Activated CD4-positive, alpha-beta T cell treated with anti-CD3 and anti-CD28 coated beads, Interleukin-2, amount 50 U/mL, for 24 hours (primary cell): ENCODE measurements around the gene CYB561A3.

Source experiments
- DNase-seq, 2 donors: peaks; one replicate each; pipeline ENCODE4 v3.0.0-alpha.2; 2020; ENCODE audit warnings: low read depth in 1 of 2, low spot score in 1 of 2

Gene CYB561A3

GRCh38 chr11:61345954-61346843, 15.5 kb downstream of the CYB561A3 start:
- DNase-seq = no peak

- DNase-seq = no peak
These were observed 16.5 kb downstream of the CYB561A3 start for GRCh38 chr11:61345170-61345610.

DNA sequence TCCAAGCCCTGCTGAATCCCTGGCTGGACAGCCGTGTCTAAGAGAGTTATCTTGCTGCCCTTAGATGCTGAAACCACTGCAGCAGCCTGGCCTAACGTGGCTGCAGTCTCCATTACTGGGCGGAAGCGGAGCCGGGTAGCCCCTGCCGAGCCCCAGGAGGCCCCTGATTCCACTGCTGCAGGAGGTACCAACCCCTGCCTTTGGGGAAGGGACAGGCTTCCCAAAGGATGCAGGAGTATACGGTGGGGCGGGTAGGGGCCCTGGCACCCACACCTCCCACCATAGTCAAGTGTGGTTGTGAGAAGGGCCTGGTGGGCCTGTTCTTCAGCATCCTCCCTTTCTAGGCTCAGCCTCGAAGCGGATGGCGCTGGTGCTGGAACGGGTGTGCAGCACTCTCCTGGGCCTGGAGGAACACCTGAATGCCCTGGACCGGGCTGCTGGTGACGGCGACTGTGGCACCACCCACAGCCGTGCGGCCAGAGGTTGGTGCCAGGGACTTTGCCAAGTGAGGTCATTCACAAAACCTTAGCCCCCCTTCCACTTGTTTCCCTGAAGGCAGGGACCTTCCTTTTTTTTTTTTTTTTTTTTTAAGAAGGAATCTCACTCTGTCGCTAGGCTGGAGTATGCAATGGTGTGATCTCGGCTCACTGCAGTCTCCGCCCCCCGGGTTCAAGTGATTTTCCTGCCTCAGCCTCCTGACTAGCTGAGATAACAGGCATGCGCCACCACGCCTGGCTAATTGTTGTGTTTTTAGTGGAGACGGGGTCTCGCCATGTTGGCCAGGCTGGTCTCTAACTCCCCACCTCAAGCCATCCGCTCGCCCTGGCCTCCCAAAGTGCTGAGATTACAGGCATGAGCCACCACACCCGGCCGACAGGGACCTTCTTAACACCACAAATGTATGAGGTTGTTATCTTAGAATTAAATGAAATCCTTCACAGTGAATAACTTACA, 17.6 kb downstream of the CYB561A3 start:
- DNase-seq = no peak

- no peak for DNase-seq
These were observed 19.4 kb downstream of the CYB561A3 start for GRCh38 chr11:61342207-61342803.

DNA sequence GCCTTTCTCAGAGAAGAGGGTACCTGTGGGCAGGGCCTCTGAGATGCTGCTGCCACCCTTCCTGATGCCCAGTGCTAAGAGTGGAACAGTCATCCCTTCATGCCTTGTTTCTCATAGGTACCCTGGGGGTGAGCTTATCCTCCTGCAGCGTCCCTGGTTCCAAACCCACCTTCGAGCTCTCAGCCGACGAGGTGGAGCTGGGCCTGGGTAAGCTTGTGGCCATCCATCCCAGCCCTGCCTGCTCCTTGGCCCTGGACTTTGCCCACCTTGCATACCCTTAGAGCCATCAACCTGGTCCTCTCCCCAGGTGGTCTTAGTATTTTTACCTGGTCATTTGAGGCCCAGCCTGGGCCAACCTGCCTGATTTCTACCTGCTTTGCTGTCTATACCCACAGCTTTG, 20.0 kb downstream of the CYB561A3 start:
- DNase-seq = no peak

- DNase-seq = no peak
These were observed 20.7 kb downstream of the CYB561A3 start for GRCh38 chr11:61340979-61341378.

GRCh38 chr11:61339490-61339878, 22.2 kb downstream of the CYB561A3 start:
- DNase-seq = no peak

DNA sequence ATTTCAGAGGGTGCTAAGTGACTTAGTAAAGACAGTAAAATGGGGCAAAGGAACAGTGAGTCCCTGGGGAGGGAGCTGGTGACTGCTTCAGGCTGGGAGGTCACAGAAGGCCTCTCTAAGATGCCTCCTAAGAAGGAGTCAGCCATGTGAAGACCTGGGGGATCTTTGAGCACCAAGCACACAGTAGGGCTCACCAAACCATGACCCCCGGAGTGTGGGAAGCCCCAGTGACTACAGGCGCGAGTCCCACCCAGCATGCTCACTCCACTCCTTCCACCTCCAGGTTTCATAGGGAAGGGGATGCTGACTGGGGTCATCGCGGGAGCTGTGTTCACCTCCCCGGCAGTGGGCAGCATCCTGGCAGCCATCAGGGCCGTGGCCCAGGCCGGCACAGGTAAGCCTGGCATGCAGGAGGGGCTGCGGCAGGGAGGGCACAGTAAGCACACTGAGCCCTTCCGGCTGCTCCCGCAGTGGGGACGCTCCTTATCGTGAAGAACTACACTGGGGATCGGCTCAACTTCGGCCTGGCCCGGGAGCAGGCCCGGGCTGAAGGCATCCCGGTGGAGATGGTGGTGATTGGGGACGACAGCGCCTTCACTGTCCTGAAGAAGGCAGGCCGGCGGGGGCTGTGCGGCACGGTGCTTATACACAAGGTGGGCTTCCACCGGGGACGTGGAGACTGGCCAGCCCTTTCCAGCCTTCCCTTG, 22.7 kb downstream of the CYB561A3 start:
- DNase-seq = no peak

DNA sequence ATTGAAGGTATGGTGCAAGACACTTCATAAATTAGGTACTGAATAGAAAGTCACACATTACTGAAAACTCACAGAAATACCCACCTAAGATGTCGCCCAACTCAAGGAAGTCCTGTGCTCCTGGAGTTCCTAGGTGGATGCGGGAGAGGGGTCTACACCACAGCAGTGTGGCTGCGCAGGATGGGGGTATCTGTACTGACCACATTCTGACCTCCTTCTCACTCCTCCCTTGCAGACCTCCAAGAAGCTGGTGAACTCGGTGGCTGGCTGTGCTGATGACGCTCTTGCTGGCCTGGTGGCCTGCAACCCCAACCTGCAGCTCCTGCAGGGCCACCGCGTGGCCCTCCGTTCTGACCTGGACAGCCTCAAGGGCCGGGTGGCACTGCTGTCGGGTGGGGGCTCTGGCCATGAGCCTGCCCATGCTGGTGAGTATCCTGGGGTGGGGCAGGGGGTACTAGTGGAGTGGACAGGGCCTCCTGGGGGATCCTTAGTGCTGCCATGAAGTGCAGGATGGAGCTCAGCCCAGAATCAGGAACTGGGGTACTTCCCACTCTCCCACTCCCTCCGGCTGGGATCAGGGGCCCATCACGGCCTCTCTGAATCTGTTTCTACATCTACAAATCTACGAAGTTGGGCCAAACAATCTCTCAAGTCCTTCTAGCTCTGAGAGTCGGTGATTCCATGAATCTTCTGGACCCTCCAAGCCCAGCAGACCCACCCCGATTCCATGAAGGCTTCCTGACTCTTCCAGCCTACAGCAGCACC, 23.8 kb downstream of the CYB561A3 start:
- no peak for DNase-seq

DNA sequence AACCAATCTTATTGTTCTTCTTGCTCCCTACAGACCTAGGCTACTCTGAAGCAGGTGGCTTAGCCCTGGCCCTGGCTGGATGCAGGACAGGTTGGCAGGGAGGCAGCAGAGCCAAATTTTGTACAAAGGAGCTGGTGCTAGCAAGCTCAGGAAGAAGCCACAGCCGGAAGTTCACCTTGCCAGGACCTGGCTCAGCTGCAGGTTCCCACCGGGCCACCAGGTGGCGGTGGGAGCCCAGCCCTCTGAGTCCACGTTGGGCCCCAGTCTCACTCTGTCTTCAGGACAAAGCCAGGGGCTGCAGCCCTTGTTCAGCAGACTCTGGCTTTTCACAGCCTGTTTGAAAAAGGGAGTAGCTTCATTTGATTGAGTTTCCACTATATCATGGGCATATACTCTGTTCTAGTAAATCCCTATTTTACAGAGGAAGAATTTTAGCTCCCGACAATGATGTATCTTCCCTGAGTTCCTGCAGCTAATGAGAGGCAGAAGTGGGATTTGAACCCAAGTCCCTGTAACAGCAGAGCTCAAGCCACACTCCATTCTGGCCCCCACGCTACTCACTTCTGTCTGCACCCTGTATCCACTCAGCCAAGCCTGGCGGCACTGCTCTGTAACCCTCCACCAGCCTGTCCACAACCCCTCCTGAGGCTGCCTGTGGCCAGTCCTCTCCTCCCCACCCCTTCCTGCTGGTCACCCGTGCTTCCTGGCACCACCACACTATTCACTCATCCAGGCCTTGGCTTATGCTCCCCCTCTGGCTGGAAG, 25.3 kb downstream of the CYB561A3 start:
- peak; percentile 68 to 72 for DNase-seq

GRCh38 chr11:61335355-61335710, 26.3 kb downstream of the CYB561A3 start:
- DNase-seq = no peak

DNA sequence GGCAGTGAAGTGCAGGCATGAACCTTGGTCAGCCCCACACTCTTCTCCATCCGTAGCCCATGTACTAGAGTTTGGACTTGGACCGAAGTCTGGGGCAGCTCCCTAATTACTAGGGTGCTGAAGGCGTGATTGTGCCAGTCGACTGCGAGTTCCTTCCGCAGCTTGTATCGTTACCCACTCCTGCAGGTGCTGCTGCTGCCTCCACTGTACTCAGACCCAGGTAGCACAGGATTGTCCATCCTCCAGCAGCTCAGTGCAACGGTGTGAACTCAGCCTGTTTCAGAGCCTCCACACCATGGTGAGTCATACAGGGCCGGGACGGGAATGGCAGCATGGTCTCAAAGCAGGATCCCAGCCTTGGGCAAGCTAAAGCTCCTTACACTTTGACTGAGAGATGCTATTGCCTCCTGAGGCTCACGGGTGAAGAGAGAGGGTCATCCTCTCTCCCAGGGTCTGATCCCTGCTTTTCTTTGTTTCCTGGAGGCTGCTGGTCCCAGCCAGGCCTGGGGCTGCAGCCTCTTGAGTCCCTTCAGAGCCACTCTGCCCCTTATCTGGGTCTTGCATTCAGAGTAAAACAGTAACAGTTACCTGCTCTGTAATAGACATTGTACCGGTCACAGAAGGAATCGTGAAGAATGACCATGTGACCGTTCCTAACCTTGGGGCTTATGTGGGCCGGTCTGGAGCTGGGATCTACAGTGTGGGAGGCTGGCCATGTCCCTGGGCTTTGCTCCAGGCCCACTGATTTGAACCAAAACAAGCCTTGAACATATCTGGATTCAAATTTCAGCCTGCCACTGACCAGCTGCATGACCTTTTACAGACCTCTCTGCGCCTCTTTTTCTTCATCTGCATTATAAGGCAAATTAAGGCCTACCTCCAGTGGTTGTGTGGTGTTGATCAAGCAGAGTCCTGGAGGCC, 27.0 kb downstream of the CYB561A3 start:
- no peak for DNase-seq

DNA sequence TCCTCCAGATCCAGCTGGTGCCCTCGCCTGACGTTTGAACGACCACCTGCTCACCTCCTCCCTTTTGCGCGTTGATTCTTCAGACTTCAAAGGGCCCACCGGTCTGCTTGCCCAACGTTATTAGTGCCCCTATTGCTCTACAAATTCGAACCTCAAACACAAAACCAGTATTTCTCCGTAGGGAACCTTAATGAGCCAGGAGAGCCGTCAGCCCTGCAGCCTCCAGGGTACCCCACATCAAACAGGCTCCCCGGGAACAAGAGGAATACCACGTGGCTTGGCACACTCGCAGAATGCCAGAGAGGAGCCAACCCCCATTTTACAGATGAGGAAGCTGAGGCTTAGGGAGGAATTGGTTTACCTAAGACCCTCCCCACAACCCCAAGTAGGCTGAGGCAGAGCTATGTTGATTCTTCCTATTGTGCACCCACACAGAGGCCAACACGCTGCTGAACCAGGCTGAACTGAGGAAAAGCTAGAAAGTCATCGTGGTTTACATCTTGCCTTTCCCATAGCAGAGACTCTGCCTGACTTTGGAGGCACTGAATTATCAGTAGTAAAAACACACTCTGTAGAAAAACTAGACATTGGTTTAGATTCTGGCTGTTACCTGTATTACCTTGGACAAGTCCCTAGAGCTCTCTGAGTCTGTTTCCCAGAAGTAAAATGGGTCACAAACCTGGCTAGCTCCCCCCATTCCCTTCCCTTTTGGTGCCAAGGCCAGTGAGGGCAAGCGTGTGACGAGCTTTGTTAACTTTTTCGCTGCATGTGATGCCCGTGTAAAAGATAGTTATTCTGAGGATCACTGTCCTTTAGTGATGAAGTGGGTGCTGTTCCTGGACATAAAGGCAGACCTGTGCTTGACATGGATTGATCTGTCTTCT, 27.9 kb downstream of the CYB561A3 start:
- DNase-seq = no peak

- peak; percentile 93 to 96 for DNase-seq
These were observed 28.7 kb downstream of the CYB561A3 start, which contains the start of the genes DDB1 and TKFC for GRCh38 chr11:61332797-61333549. Gene DDB1, minus strand, starts transcription at chr11:61333105. Its CDS starts 137 bp downstream, at chr11:61332968. Gene TKFC, plus strand, starts transcription at chr11:61333228. Its CDS starts 1,501 bp downstream, at chr11:61334729.

GRCh38 chr11:61332281-61332796, 29.3 kb downstream of the CYB561A3 start:
- DNase-seq = no peak

DNA sequence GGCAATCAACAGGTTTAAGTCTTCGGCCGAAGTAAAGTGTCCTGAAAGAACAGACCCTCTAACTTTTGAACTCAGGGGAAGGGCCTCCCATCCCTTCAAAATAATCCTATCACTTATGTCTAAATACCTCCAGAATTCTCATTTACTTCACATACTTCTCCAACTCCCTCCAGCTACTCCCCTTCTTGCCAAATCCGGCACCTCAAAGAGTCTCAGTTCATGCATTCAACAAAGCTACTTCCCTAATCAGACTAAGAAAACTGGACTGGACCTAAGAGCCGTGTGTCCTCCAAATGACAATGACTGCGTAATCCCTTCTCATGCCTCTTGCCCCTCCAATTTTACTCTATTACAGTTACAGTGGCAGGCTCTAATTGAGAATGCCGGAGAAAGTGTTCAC, 30.0 kb downstream of the CYB561A3 start:
- DNase-seq = no peak
